Measurements from ENCODE around the gene DAPK1.

Gene DAPK1

DNA sequence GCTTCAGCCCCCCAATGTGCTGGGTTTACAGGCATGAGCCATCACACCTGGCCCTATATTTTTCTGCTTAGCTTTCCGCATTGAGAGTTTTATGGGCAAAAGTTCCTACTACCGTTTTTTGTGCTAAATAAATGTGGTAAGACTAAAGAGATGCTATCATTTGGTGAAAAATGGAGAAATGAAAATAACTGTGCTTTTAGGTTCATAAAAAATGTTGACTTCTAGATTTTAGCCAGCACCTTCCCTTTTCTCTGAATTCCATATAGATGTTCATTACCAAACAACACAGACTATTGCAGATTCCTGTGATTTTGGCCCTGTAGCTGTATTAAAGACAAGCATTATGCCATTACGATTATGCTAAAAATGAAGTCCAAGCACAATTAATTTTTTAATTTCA lies 156.3 kb downstream of the DAPK1 start:
- no peak overlapping the region for H3K27ac ChIP-seq
- no peak overlapping the region for H3K4me3 ChIP-seq (IDR thresholded peaks at IDR 0.05; ENCODE audit: insufficient read depth, low read depth, low read length)
- no peaks in the 10 kb centered on the region for H4K20me1 ChIP-seq (ENCODE audit: insufficient read depth)
- H3K79me2 ChIP-seq (ENCODE audit: insufficient read depth, low read depth), result no peaks in the 10 kb centered on the region
- H3K36me3 ChIP-seq (ENCODE audit: insufficient read depth), result no peaks in the 10 kb centered on the region
- no peak overlapping the region for H3K4me2 ChIP-seq
- no peak overlapping the region for H3K9ac ChIP-seq
- no peak overlapping the region for H2AFZ ChIP-seq (ENCODE audit: low read depth)
- H3K27me3 ChIP-seq (ENCODE audit: insufficient read depth, low read depth), result no peaks in the 10 kb centered on the region
- H3K4me1 ChIP-seq (ENCODE audit: low read depth, poor library complexity, severe bottlenecking), result no peaks in the 10 kb centered on the region
- no peak for TF ChIP-seq CTCF (conservative IDR thresholded peaks at IDR 0.05; ENCODE audit: low read depth, low read length)

DNA sequence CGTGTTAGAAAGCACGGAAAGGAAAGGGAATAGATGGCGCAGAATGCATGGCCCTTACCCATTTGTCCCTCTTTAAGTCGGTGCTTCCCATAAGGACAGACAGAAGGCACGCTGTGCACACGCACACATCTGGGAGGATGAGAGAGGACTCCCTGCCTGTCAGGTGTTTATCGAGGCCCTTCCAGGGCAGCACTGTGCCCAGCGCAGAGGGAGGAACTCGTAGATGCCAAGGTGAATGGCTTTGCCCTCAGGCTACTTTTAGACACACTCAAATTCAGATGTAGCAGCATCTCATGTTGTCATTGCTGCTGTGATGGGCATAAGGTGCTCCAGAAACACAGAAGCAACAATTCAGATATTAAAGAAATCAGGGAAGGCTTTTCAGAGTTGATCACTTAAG lies 158.1 kb downstream of the DAPK1 start:
- Histone ChIP-seq H3K4me2 (no peak overlapping the region), H3K4me3 (IDR thresholded peaks at IDR 0.05; ENCODE audit: insufficient read depth, low read depth, low read length) (no peak overlapping the region), H3K36me3 (ENCODE audit: insufficient read depth) (no peaks in the 10 kb centered on the region), H3K27ac (no peak overlapping the region), H4K20me1 (ENCODE audit: insufficient read depth) (no peaks in the 10 kb centered on the region), H3K9ac (no peak overlapping the region), H3K79me2 (ENCODE audit: insufficient read depth, low read depth) (no peaks in the 10 kb centered on the region), H2AFZ (ENCODE audit: low read depth) (no peak overlapping the region), H3K4me1 (ENCODE audit: low read depth, poor library complexity, severe bottlenecking) (no peaks in the 10 kb centered on the region), H3K27me3 (ENCODE audit: insufficient read depth, low read depth) (no peaks in the 10 kb centered on the region)
- no peak for TF ChIP-seq CTCF (conservative IDR thresholded peaks at IDR 0.05; ENCODE audit: low read depth, low read length)

GRCh38 chr9:87656485-87656884 lies 158.8 kb downstream of the DAPK1 start:
- no peak overlapping the region for H2AFZ ChIP-seq (ENCODE audit: low read depth)
- H3K27me3 ChIP-seq (ENCODE audit: insufficient read depth, low read depth), result no peaks in the 10 kb centered on the region
- H3K4me3 ChIP-seq (IDR thresholded peaks at IDR 0.05; ENCODE audit: insufficient read depth, low read depth, low read length), result no peak overlapping the region
- no peaks in the 10 kb centered on the region for H4K20me1 ChIP-seq (ENCODE audit: insufficient read depth)
- H3K27ac ChIP-seq, result no peak overlapping the region
- TF ChIP-seq CTCF (conservative IDR thresholded peaks at IDR 0.05; ENCODE audit: low read depth, low read length), result no peak
- H3K4me2 ChIP-seq, result no peak overlapping the region
- H3K4me1 ChIP-seq (ENCODE audit: low read depth, poor library complexity, severe bottlenecking), result no peaks in the 10 kb centered on the region
- no peaks in the 10 kb centered on the region for H3K36me3 ChIP-seq (ENCODE audit: insufficient read depth)
- H3K9ac ChIP-seq, result no peak overlapping the region
- no peaks in the 10 kb centered on the region for H3K79me2 ChIP-seq (ENCODE audit: insufficient read depth, low read depth)

DNA sequence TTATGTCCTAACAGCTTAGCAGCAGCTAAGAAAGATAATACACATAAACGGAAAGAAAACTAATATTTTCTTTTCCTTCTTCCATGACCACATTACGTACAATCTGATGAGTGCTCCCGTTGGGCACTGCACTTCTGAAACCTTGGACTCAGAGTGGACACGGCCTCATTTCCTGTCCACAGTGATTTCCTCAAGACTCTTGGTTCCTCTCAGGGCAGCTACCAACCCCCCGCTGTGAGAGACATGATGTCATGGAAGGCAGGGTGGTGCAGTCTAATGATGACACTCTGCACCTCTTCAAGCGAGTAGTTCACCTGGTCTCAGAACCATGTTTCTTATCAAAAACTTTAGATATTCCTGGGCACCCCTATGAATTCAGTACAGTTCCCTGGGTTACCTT lies 159.5 kb downstream of the DAPK1 start:
- Histone ChIP-seq H3K27ac (no peak overlapping the region), H3K4me3 (IDR thresholded peaks at IDR 0.05; ENCODE audit: insufficient read depth, low read depth, low read length) (no peak overlapping the region), H3K4me2 (no peak overlapping the region), H2AFZ (ENCODE audit: low read depth) (no peak overlapping the region), H3K36me3 (ENCODE audit: insufficient read depth) (no peaks in the 10 kb centered on the region), H4K20me1 (ENCODE audit: insufficient read depth) (no peaks in the 10 kb centered on the region), H3K4me1 (ENCODE audit: low read depth, poor library complexity, severe bottlenecking) (no peaks in the 10 kb centered on the region), H3K27me3 (ENCODE audit: insufficient read depth, low read depth) (no peaks in the 10 kb centered on the region), H3K9ac (no peak overlapping the region), H3K79me2 (ENCODE audit: insufficient read depth, low read depth) (no peaks in the 10 kb centered on the region)
- TF ChIP-seq CTCF (conservative IDR thresholded peaks at IDR 0.05; ENCODE audit: low read depth, low read length), result no peak

GRCh38 chr9:87657893-87658292 lies 160.2 kb downstream of the DAPK1 start:
- no peak for TF ChIP-seq CTCF (conservative IDR thresholded peaks at IDR 0.05; ENCODE audit: low read depth, low read length)
- Histone ChIP-seq H3K4me3 (IDR thresholded peaks at IDR 0.05; ENCODE audit: insufficient read depth, low read depth, low read length) (no peak overlapping the region), H4K20me1 (ENCODE audit: insufficient read depth) (no peaks in the 10 kb centered on the region), H3K9ac (no peak overlapping the region), H3K27ac (no peak overlapping the region), H3K27me3 (ENCODE audit: insufficient read depth, low read depth) (no peaks in the 10 kb centered on the region), H2AFZ (ENCODE audit: low read depth) (no peak overlapping the region), H3K4me2 (no peak overlapping the region), H3K79me2 (ENCODE audit: insufficient read depth, low read depth) (no peaks in the 10 kb centered on the region), H3K36me3 (ENCODE audit: insufficient read depth) (no peaks in the 10 kb centered on the region), H3K4me1 (ENCODE audit: low read depth, poor library complexity, severe bottlenecking) (no peaks in the 10 kb centered on the region)
